ENCODE data around the gene QSER1. TPM values are rescaled to one million over a fixed set of nuclear protein-coding genes. Genes with fewer than 3 reads are reported as not detected.
A peak's percentile ranks its signal among the peaks of the same experiment; 100 is the strongest.

Gene QSER1
- total RNA-seq, 1 donor from 2014 or later: 21.6 TPM

- DNase-seq (ENCODE audit: low read depth): no peak
- Histone ChIP-seq H3K27me3 (ENCODE audit: control insufficient read depth, insufficient read depth, low read length) (no peaks in the 10 kb centered on the region), H3K36me3 (ENCODE audit: control insufficient read depth, insufficient read depth, low read length) (no peaks in the 10 kb centered on the region), H3K4me3 (ENCODE audit: low read depth, low read length) (no peak overlapping the region)
- no peak for TF ChIP-seq CTCF (IDR thresholded peaks at IDR 0.05; ENCODE audit: insufficient read depth, low read length, poor library complexity, severe bottlenecking)
Measured at GRCh38 chr11:33013755-33014154, 121.1 kb downstream of the QSER1 start.

- Histone ChIP-seq H3K27me3 (ENCODE audit: control insufficient read depth, insufficient read depth, low read length) (no peaks in the 10 kb centered on the region), H3K36me3 (ENCODE audit: control insufficient read depth, insufficient read depth, low read length) (no peaks in the 10 kb centered on the region), H3K4me3 (ENCODE audit: low read depth, low read length) (peak within 1 kb of the TSS; percentile 67)
- TF ChIP-seq CTCF (IDR thresholded peaks at IDR 0.05; ENCODE audit: insufficient read depth, low read length, poor library complexity, severe bottlenecking): no peak
- no peak for DNase-seq (ENCODE audit: low read depth)
Measured at GRCh38 chr11:33015621-33016551, 123.3 kb downstream of the QSER1 start, which contains the start of gene DEPDC7. Gene DEPDC7, plus strand, starts transcription at chr11:33015878. Its CDS starts 78 bp downstream, at chr11:33015956.

GRCh38 chr11:33016654-33017053 is 124.0 kb downstream of the QSER1 start:
- Histone ChIP-seq H3K27me3 (ENCODE audit: control insufficient read depth, insufficient read depth, low read length) (no peaks in the 10 kb centered on the region), H3K36me3 (ENCODE audit: control insufficient read depth, insufficient read depth, low read length) (no peaks in the 10 kb centered on the region), H3K4me3 (ENCODE audit: low read depth, low read length) (peak overlapping the region; percentile 67)
- TF ChIP-seq CTCF (IDR thresholded peaks at IDR 0.05; ENCODE audit: insufficient read depth, low read length, poor library complexity, severe bottlenecking): no peak
- DNase-seq (ENCODE audit: low read depth): no peak

GRCh38 chr11:33017478-33017877 is 124.9 kb downstream of the QSER1 start:
- Histone ChIP-seq H3K4me3 (ENCODE audit: low read depth, low read length) (no peak overlapping the region), H3K36me3 (ENCODE audit: control insufficient read depth, insufficient read depth, low read length) (no peaks in the 10 kb centered on the region), H3K27me3 (ENCODE audit: control insufficient read depth, insufficient read depth, low read length) (no peaks in the 10 kb centered on the region)
- no peak for TF ChIP-seq CTCF (IDR thresholded peaks at IDR 0.05; ENCODE audit: insufficient read depth, low read length, poor library complexity, severe bottlenecking)
- DNase-seq (ENCODE audit: low read depth): no peak

GRCh38 chr11:33017965-33018364 is 125.4 kb downstream of the QSER1 start:
- DNase-seq (ENCODE audit: low read depth): no peak

More at GRCh38 chr11:33017965-33018364, 125.4 kb downstream of the QSER1 start:
- no peak for TF ChIP-seq CTCF (IDR thresholded peaks at IDR 0.05; ENCODE audit: insufficient read depth, low read length, poor library complexity, severe bottlenecking)
- H3K4me3 ChIP-seq (ENCODE audit: low read depth, low read length): no peak overlapping the region
- H3K27me3 ChIP-seq (ENCODE audit: control insufficient read depth, insufficient read depth, low read length): no peaks in the 10 kb centered on the region
- no peaks in the 10 kb centered on the region for H3K36me3 ChIP-seq (ENCODE audit: control insufficient read depth, insufficient read depth, low read length)

Data from kidney epithelial cell (primary cell).